Left ventricle myocardium inferior (tissue), 1 donor: ENCODE results near the gene MMRN2. TPM values are rescaled to one million over a fixed set of nuclear protein-coding genes. Genes with fewer than 3 reads are reported as not detected.

Experiments used
- DNase-seq: peaks from one replicate; pipeline ENCODE4 v3.0.0-alpha.2; 2020
- H3K27ac ChIP-seq: fragments of 200-600 bp; replicated peaks from 2 replicates; pipeline ENCODE4 v1.8.0; 2021
- H3K27me3 ChIP-seq: fragments of 200-600 bp; 2 replicates; pipeline ENCODE4 v1.8.0; 2021; ENCODE audit warnings: low read depth
- H3K36me3 ChIP-seq: fragments of 200-600 bp; 2 replicates; pipeline ENCODE4 v1.8.0; 2021
- H3K4me1 ChIP-seq: fragments of 200-600 bp; 2 replicates; pipeline ENCODE4 v1.8.0; 2021
- H3K4me3 ChIP-seq: fragments of 200-600 bp; 2 replicates; pipeline ENCODE4 v1.8.0; 2021; ENCODE audit warnings: mild to moderate bottlenecking, moderate library complexity
- H3K9me3 ChIP-seq: fragments of 200-600 bp; replicated peaks from 2 replicates; pipeline ENCODE4 v1.8.0; 2021
- CTCF ChIP-seq: fragments of 200-600 bp; IDR thresholded peaks from 2 replicates; pipeline ENCODE4 v1.8.0; 2021; ENCODE audit warnings: antibody characterized with exemption, mild to moderate bottlenecking, borderline replicate concordance
- intact Hi-C: fragments of 100-400 bp; cut with micrococcal nuclease; formaldehyde crosslinking; loops from one replicate; pipeline ENCODE4 v1.11.0; 2022
- total RNA-seq: library from RNA; stranded (reverse); fragmentation: NEBNext Ultra II Directional; extraction: Animal tissue kit (Norgen Biotek cat#: 25700); gene quantifications from one replicate; pipeline ENCODE4 v1.2.1, GENCODE V29; 2021
- donor health status: DM: no; HTN: yes; CAD: no; lungs with severe emphysema.

The MMRN2 gene
- total RNA-seq, 1 donor from 2014 or later = 32.1 TPM

- TF ChIP-seq CTCF = no peak
- intact Hi-C loops = no loop called here
- Histone ChIP-seq H3K4me1 (peaks cover 17% of the 10 kb centered on the region), H3K27me3 (no peaks in the 10 kb centered on the region), H3K9me3 (no peaks in the 10 kb centered on the region), H3K36me3 (peaks cover 56% of the 10 kb centered on the region), H3K4me3 (no peak overlapping the region), H3K27ac (no peak overlapping the region)
- no peak for DNase-seq
These were observed 34.9 kb downstream of the MMRN2 start for GRCh38 chr10:86922553-86922961.

GRCh38 chr10:86918022-86918471 is 39.4 kb downstream of the MMRN2 start:
- Histone ChIP-seq H3K27ac (no peak overlapping the region), H3K27me3 (no peaks in the 10 kb centered on the region), H3K4me3 (no peak overlapping the region), H3K9me3 (no peaks in the 10 kb centered on the region), H3K4me1 (peaks cover 6% of the 10 kb centered on the region), H3K36me3 (peaks cover 70% of the 10 kb centered on the region)
- TF ChIP-seq CTCF = no peak
- no peak for DNase-seq
- intact Hi-C loops = no loop called here

DNA sequence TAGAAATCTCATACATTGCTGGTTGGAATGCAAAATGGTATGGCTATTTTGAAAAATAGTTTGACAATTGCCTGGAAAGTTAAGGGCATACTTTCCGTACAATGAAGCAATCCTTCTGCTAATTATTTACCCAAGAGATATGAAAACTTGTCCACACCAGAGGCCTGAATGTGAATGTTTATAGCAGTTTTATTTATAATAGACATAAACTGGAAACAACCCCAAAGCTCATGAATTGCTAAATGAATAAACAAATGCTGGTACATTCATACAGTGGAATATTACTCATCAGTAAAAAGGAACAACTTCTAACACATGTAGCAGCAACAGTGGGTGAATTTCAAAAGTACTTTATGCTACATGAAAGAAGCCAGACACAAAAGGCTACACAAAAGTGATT is 42.7 kb downstream of the MMRN2 start:
- Histone ChIP-seq H3K27me3 (no peaks in the 10 kb centered on the region), H3K4me3 (no peak overlapping the region), H3K4me1 (peaks cover 6% of the 10 kb centered on the region), H3K9me3 (no peaks in the 10 kb centered on the region), H3K27ac (no peak overlapping the region), H3K36me3 (peaks cover 54% of the 10 kb centered on the region)
- TF ChIP-seq CTCF = no peak
- intact Hi-C loops = no loop called here
- no peak for DNase-seq

DNA sequence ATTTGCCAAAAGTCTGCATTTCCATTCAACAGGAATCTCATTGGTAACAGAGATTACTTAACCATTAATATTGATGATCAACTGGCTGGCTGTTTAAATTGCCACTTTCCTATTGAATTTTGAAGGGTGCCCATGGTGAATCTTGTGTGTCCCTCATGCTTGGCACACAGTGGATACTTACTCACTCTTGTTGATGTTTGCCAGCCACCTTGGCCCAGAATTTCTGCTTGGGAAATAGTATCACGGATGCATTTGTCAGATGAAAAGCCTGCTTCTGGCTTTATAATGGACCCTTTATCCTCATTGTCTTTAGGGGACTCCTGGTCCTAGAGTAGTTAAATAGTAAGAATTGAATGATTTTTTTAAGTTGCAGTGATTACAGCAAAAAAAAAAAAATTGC is 52.0 kb downstream of the MMRN2 start:
- H3K36me3 ChIP-seq = peaks cover 31% of the 10 kb centered on the region

DNA sequence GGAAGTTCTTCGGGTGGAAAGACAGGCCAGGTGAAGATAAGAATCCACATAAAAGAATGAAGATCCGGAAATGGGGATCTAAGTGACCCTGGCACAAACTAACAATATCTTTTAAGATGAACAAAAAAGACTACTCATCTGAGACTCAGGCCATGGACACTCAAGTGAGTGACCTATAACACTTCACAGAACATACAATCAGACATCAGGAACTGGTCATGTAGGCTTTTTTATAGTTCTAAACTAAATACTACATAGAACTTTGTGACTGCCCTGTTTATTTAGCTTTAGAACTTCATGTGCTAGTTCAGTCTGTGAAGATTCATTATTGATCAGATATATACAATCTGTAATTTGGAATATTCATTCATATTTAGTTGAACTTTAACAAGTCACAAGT is 52.8 kb downstream of the MMRN2 start:
- peaks cover 31% of the 10 kb centered on the region for H3K36me3 ChIP-seq
- no peak overlapping the region for H3K27ac ChIP-seq
- peaks cover 50% of the 10 kb centered on the region for H3K4me1 ChIP-seq
- no peak overlapping the region for H3K4me3 ChIP-seq
- intact Hi-C loops = loop anchor here (5.0 to 10.0 kb wide), 2 partner anchors 200 to 267 kb away; no protein-coding TSS in a partner anchor
- no peak for TF ChIP-seq CTCF
- peaks cover 9% of the 10 kb centered on the region for H3K9me3 ChIP-seq
- H3K27me3 ChIP-seq = no peaks in the 10 kb centered on the region
- no peak for DNase-seq

More for the DNA sequence above, 52.0 kb downstream of the MMRN2 start:
- TF ChIP-seq CTCF = no peak
- no peak for DNase-seq
- H3K27me3 ChIP-seq = no peaks in the 10 kb centered on the region
- H3K4me1 ChIP-seq = peaks cover 42% of the 10 kb centered on the region
- intact Hi-C loops = loop anchor here (10.0 kb wide), 1 partner anchor 201 kb away; no protein-coding TSS in a partner anchor
- H3K27ac ChIP-seq = no peak overlapping the region
- H3K9me3 ChIP-seq = peaks cover 9% of the 10 kb centered on the region
- no peak overlapping the region for H3K4me3 ChIP-seq

DNA sequence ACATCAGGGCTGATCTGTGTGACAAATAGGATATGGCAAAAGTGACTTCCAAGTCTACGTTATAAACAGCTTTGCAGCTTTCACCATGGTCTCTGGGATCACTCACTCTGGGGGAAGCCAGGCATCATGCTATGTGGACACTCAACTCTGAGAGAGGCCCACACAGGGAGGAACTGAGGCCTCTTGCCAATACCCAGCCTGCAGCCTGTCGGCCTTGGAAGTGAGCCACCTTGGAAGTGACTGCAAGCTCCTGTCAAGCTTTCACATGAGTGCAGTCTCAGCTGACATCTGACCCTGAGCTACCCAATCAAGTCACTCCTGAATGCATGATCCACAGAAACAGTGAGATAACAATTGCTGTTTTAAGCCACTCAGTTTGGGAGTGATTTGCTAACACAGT is 56.5 kb downstream of the MMRN2 start:
- intact Hi-C loops = loop anchor here (5.0 to 10.0 kb wide), 2 partner anchors 196 to 264 kb away; no protein-coding TSS in a partner anchor
- DNase-seq = peak; percentile 83
- H3K27me3 ChIP-seq = peaks cover 4% of the 10 kb centered on the region
- H3K4me1 ChIP-seq = peaks cover 47% of the 10 kb centered on the region
- H3K9me3 ChIP-seq = peaks cover 7% of the 10 kb centered on the region
- peaks cover 27% of the 10 kb centered on the region for H3K36me3 ChIP-seq
- H3K27ac ChIP-seq = peak overlapping the region; percentile 78
- H3K4me3 ChIP-seq = no peak overlapping the region
- TF ChIP-seq CTCF = no peak
